Stimulated activated CD4-positive, alpha-beta T cell treated with anti-CD3 and anti-CD28 coated beads, Interleukin-2, amount 100 ng/mL, for 4 hours (primary cell): Measurements from ENCODE around the gene NRF1.
"Not testable (repeated sequence)": the region's sequence is repeated elsewhere in the genome, so short reads cannot be mapped to it uniquely, and the experiment has no call there.

ENCODE experiments used
- DNase-seq: peaks from one replicate; pipeline ENCODE4 v3.0.0-alpha.2; 2020; ENCODE audit warnings: low read depth

NRF1 gene

DNA sequence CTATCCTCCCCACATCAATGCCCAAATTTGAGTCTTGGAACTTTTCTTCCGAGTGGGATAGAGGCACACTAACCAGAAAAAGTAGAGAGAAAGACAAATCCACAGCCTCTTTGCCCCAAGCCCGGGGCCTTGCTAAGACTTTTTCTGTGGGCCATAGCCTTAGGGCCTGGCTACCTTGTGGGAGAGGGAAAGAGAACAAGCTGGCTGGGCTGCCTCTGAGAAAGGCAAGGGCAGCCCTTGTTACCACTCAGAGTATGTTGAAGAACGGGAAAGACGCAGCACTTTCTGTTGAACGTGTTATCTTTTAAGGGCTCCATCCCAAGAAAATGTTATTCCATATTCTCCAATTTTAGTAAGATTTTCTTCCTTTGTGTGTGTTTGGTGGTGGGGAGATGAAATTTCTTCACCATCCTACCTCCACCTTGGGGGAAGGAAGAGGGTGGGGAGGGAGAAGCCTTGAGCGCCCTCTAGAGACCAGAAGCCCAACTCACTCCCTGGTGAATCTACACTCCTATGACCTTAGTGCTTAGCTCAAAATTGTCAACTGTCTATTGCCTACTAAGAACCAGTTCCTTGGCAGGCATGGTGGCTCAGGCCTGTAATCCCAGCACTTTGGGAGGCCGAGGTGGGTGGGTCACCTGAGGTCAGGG is 3.9 kb upstream of the NRF1 start:
- DNase-seq: peak; percentile 28

DNA sequence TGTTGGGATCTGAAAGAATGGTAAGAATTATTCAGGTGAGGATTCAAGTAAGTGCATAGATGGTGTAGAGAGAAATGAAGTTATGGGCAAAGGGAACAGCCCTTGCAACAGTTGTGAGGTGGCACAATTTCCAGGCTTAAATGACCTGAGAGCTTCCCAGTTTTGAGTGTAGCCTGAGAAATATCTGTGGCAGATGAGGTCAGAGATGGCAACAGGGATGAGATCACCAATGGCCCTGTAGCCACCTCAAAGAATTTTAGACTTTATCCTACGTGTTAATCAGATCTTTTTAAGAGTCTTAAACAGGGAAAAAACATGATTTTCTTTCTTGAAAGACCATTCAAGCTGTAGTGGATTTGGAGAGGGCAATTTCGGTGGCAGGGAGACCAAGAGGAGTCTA is 1.9 kb upstream of the NRF1 start:
- DNase-seq: no peak

DNA sequence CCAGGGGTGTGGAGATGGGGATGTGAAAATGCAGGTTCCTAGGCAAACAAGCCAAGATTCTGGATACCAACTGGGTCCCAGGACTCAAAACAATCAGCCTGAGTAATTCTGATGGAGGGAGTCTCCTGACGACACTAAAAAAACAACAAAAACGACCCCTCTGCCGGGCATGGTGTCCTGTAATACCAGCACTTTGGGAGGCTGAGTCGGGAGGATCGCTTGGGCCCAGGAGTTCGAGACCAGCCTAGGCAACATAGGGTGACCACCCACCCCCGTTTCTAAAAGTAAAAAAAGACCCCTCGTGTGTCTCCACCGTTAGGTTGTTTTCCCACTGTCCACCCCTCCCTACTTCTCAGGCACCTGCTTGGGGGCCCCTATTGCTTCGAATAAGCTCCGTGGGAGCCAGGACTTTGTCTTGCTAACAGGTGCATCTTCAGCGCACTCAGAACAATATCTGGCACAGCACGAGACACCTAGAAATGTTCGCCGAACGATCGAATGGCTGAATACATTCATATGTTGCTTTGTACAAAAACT is 743 bp upstream of the NRF1 start:
- DNase-seq: no peak

DNA sequence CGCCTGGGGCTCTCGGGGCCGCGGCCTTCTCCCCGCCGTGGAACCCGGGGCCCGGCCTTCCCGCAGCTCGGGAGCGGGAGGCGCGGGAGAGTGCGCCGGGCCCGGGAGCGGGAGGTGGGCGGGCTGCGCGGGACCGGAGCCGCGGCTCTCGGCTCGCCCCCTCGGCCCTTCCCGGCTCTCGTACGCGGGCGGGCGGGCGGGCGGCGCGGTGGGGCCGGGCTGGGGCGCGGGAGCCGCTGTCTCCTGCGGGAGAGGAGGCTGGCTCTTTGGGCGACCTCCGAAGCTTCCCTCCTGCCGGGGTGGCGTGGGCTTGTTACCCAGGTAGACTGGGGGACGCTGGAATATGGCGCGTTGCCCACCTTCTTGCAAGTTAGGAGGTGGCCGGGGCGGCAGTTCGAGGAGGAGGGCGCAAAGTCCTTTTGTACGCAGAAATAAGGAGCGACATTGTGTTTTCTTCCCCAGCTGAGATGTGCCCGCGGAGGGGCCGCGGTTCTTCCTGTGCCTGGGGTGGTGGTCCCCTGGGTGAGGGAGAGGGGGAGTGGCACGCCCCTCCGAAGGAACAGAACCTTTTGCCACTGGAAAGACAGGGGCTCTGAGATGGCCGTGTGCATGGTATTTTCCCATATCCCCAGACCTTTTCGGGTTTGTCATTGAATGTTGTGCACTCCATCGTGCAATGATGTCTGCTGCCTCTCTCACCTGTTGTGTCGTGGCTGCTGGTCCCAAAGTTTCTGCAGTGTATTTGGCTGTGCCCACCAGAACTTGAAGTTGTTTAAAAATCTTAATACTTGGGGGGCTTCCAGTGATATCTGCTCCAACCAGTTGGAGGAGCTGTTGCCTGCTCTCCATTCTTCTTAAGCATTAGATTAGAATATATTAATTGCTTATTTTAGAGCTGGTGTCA is 844 bp downstream of the NRF1 start:
- peak; percentile 6 for DNase-seq

DNA sequence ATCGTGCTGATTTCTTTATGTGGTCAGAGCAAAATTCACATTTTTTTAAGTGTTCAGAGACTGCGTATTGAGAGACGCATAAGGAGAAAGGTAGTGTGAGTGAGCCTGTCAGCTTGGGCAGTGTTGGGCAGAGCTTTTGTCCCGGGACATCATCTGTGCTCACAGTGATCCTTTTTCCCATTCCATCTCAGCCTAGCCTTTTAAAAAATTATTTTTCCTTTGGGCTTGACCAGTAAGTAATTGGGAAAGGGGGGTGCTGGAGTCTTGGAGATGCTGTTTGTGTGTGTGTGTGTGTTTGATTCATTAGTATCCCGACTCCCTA is 1.5 kb downstream of the NRF1 start:
- DNase-seq: no peak

DNA sequence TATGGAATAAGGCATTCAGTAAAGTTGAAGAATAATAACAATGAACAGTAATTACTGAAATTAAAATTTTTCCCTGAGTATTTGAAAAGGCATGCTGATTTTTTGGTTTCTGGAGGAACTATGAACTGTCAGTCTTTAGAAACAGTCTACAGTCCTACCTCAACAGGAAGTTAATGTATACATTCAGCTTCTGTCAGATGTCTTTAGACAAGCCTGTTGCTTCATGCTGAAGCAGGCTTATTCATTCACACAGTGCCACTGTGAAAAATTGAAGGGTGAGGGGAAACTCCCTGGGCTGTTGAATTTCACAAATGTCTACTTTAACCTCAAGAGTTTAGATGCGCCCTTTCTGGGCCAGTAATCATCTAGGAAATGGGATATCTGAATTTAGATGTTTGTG is 3.5 kb downstream of the NRF1 start:
- no peak for DNase-seq

DNA sequence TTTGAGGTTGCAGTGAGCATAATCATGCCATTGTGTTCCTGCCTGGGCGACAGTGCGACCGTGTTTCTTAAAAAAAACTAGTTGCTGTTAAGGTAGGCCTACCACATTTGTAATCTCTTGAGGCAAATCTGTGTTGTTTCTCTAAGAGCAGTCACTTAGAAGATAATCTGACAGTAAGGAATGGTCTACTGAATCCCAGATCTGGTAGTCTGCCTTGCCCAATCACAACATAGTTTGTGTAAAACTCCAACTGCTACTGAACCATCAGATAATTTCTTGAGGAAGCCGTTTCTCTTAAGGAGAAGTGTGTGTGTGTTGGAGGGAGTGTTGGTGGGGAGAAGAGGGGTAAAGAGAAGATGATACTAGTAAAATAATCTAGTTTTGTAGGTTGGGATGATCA is 5.0 kb downstream of the NRF1 start:
- DNase-seq: no peak

DNA sequence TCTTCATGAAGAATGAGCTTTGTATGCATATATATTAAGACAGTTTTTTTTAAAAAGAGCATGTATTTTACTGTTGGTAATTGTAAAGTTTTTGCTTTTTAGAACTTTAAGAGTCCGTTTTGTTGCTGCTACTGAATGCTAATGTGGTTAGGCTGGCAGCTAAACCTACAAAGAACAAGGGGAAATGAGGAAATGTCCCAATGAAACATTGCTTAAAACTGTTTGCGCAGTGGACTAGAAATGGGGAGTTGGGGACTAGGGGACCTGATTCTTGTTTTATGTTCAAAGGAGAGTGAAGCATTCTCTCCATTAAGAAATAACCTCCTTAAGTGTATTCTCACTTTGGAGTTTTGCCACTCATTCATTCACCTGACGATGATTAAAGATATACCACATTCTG is 5.7 kb downstream of the NRF1 start:
- DNase-seq: no peak

DNA sequence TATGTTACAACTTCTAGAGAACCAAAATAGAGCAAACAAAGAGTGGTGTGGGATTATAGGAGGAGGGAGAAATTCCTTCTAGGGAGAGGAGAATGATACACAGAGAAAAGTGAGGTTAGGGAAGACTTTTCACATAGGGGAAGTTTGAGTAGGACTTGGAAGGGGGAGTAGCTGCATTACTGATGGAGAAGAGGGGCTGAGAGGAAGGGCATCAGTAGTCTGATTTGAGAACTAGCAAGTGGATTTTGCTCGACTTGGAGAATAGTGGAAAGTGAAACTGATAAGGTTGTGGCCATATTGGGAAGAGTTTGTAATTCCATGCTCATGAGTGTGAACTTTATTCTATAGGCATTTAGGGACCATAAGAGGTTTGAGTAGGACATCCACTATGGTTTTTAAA is 6.1 kb downstream of the NRF1 start:
- DNase-seq: no peak

DNA sequence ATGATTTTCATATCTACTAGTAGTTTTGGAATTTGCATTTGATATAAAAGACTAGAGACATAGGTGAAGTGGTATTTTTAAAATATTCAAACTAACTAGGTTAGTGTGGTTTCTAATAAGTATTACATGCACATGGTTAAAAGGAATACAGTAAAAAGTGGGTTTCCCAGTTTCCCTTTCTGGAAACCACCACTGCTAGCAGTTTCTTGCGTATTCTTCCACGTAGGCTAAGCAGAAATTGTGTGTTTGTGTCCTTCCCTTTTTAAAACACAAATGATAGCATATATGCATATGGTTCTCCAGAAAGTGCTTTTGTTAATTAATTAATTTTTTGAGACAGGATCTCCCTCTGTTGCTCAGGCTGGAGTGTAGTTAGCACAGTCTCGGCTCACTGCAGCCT is 15.4 kb downstream of the NRF1 start:
- DNase-seq: no peak

DNA sequence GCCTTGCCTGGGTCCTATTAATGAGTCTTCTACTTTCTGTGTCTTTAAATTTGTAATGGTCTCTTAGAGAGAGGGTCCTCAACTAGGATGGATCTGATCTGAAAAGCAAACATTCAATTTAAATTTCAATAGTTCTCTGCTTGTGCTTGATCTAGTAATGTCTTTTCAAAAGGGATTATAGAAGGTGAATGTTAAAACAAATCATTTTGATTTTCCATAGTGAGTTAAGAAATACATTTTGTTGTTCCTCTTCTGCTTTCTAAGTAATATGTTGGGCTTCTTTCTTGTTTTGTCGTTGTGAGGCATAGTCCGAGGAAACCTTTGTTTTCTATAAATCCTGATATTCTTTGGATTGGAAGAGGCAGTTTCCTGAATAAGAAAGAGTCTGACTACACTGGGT is 18.8 kb downstream of the NRF1 start:
- no peak for DNase-seq

DNA sequence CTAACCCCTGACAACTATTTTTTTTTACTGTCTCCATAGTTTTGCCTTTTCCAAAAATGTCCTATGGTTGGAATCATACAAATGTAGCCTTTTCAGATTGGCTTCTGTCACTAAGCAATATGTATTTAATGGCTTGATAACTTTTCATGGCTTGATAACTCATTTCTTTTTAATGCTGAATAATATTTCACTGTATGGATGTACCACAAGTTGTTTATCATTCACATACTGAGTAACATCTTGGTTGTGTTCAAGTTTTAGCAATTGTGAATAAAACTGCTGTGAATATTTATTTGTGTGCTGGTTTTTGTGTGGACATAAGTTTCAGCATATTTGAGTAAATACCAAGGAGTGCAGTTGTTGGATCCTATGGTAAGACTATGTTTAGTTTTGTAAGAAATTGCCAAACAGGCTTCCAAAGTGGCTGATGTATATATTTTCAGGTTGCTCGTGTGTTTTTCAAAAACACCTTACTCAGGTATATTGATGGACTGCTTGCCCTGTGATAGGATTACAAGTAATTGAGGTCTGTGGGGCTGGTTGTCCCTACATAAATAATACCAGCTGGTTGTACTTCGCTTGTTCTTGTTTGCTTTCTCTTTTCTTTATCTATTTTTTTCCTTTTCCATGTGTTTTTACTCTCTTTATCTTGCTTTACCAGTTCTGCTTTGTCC is 23.0 kb downstream of the NRF1 start:
- DNase-seq: no peak

DNA sequence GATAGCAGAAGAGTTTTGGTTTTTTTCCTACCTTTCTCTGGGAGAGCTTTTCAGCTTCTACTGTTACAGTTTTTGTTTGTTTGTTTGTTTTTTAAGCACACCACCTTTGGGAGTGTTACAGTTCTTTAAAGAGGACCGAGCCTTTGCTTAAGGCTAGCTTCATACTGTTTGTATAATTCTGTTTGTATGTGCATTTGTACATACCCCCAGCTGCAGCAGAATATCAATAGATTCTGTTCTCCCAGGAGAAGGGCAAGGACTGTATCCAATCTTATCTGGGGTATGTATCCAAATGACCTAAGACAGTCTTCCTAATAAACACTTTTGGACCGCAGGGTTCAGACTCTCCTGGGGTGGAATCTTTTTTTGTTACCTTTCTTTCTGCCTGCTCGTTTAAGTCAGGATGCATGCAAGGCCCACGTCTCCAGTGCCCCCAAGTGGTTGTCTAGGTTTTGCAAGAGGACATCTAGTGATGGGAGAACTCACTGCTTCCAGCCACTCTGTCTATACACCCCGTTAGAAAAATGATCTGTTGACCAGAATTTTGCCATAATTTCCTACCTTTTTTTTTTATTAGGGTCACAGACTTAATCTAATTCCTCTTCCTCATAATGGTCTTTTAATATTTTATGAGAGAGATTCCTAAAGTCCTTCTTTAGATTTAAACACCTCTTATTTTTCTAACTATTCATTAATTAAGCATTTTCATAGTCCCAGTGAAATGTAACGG is 23.9 kb downstream of the NRF1 start:
- peak; percentile 44 for DNase-seq

DNA sequence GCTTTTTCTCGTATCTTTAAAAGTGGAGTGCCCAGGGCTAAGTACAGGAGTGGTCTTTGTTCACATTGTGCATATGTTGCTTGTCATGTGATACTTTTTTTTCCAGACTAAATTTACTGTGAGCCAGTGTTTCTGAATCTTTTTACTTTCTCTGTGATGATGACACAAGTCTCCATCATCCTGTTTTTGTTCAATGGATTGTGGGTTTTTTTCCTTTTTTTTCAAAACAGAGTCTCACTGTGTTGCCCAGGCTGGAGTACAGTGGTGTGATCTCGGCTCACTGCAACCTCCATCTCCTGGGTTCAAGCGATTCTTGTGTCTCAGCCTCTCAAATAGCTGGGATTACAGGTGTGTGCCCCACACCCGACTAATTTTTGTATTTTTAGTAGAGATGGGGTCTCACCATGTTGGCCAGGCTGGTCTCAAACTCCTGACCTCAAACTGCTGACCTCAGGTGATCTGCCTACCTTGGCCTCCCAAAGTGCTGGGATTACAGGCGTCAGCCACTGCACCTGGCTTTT is 24.6 kb downstream of the NRF1 start:
- not testable (repeated sequence) for DNase-seq

DNA sequence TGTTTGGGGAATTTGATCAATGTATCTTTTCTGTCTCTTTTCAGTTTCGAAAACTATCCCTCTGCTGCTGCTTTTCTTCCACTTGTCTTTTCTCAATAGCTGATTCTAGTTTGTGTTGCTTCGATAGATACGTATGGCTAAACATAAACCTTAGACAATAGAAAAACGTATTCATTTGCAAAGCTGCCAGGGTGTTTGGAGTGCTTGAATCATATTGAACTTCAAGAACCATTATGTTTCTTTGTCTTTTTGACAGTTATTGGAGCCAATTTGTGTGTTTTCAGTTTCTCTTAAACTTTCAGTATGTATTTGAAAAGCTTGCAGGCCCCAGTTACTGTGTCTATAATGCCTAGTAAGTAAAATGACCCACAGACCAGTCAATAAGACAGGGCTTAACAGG is 25.1 kb downstream of the NRF1 start:
- DNase-seq: no peak

DNA sequence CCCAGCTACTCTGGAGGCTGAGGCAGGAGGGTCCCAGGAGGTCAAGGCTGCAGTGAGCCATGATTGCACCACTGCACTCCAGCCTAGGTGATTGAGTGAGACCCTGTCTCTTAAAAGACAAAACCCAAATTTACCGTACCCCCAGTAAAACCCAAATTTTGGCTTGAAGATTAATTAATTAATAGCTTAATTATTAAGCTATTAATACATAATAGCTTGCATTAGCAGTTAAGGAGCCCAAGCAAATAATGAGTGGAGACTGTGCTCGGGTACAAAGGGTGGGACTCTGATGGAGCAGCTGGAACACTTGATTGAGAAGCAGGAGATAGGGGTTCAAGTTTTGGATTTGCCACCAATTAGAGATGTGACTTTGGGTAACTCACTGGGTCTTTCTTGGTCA is 28.9 kb downstream of the NRF1 start:
- no peak for DNase-seq

DNA sequence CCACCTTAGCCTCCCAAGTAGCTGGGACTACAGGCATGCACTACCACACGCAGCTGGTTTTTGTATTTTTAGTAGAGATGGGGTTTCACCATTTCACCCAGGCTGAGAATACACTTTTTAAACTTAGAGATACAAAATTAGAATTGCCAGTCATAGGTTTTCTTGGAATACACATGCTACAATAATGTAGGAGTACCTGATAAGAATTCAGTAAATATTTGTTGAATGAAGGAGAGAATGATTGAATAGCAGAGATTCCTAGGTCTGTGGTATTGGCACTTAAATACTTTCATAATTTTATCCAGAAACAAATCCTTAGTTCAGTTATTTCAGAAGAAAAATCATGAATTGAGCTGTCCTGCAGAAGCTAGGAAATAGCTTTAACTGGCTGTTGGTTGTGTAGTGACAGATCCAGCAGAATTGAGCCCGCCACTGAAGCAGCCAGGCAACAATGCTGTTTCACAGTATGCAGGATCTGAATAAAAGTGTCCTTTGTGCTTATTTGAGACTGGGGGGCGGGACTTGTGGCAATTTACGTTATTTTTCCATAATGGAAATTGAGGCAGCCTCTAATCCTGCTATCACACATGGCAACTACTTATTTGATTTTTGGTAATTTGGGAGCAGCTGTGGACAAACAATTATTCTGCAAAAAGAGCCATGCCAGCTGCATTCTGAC is 31.5 kb downstream of the NRF1 start:
- DNase-seq: no peak

DNA sequence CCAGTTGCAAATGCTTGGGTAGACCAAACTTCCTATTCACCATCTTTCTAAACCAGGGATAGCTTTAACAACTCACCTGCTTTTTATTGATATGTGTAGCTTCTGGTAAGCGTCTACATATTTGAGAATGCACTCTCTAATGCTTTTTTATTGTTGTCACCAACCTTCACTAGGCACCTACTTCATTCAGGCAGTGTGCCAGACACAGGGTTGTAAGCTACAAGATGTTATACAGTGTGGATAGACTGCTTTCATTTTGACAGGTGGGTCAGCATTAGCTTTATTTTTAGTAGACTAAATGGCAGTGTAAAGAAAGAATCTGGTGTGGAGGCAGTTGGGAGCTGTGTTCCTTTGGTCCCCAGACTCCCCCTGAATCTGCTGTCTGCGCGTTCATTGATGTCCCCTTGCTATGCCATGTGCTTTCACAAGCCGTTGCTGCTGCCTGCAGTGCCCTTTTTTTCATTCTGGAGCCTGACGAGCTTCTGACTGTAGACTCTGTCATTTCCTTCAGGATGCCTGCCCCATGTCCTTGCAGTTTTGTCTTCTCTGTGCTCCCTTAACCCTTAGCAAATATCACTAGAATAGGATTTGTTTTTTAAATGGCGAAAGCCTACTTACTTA is 32.1 kb downstream of the NRF1 start:
- no peak for DNase-seq

DNA sequence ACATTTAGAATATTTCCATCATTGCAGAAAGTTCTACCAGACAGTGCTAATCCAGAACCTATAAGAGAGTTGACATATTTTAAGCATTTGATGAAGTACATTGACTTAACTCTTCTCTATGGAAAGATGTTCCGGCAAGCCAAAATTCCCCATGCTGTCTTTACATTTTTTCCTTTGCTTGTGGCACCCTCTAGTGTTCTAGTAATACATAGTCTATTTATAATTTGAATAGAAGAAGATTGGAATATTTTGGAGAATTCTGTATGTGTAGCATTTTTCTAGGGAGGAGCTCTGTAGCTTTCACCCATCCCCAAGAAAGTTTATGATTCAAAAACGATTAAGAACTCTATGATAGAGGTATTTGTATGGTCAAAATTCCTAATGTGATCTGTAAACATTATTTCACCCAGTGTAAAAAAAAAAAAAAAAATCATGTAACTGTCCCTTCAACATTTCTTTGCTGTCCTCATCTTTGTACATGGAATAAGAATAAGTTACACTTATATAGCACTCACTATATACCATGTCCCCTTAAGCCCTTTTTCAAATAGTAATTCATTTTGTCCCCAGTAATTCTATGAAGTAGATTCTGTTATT is 33.2 kb downstream of the NRF1 start:
- DNase-seq: no peak

DNA sequence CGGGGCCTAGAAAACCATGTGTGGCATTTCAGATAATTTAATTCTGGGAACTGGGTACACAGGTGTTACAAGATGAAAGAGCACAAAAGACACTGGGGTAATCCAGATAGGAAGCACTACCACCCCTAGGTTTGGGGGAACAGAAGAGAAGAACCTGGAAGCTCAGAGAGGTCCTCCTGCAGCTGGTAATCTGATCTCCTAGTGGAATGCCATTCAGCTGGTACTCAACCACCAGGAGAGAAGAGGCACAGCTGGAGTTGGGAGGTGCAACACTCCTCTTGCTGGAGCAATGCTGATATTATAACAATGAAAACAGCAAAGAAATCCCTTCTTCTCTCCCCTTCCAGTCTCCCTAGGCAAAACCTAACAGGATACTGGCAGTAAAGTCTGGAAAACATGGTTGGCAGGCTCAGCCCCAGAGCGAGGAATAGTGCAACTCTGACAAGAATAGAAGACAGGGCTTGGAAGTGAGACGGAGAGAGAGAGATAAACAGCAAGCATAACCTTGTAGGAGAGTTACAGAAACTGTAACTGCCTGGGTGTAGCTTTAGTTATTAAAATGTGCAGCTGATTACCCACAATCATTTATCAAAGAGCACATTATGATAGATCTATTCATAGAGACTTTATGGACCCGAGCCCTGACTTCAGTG is 35.0 kb downstream of the NRF1 start:
- no peak for DNase-seq
